ENCODE results near the gene S1PR4.
"Not testable (repeated sequence)": the region's sequence is repeated elsewhere in the genome, so short reads cannot be mapped to it uniquely, and the experiment has no call there.

The S1PR4 gene

GRCh38 chr19:3196933-3197205, 18.3 kb downstream of the S1PR4 start:
- DNase-seq, result no peak

- no peak for DNase-seq
These were observed 20.5 kb downstream of the S1PR4 start for GRCh38 chr19:3198901-3199700.

GRCh38 chr19:3201072-3201700, 22.6 kb downstream of the S1PR4 start:
- DNase-seq, result no peak

- no peak for DNase-seq
These were observed 23.3 kb downstream of the S1PR4 start for GRCh38 chr19:3201911-3202310.

GRCh38 chr19:3202346-3202745, 23.8 kb downstream of the S1PR4 start:
- no peak for DNase-seq

- DNase-seq, result not testable (repeated sequence)
These were observed 24.3 kb downstream of the S1PR4 start for GRCh38 chr19:3202895-3203294.

- no peak for DNase-seq
These were observed 25.5 kb downstream of the S1PR4 start for GRCh38 chr19:3203805-3204645.

- no peak for DNase-seq
These were observed 26.2 kb downstream of the S1PR4 start for GRCh38 chr19:3204646-3205275.

GRCh38 chr19:3206216-3206953, 27.8 kb downstream of the S1PR4 start:
- DNase-seq, result no peak

- no peak for DNase-seq
These were observed 29.1 kb downstream of the S1PR4 start for GRCh38 chr19:3207461-3208242.

GRCh38 chr19:3208317-3209207, 30.0 kb downstream of the S1PR4 start:
- DNase-seq, result no peak

- DNase-seq, result peak; percentile 84 to 85
These were observed 31.9 kb downstream of the S1PR4 start for GRCh38 chr19:3210347-3211017.

GRCh38 chr19:3211191-3211590, 32.6 kb downstream of the S1PR4 start:
- DNase-seq, result no peak

GRCh38 chr19:3213159-3213558, 34.6 kb downstream of the S1PR4 start:
- no peak for DNase-seq

GRCh38 chr19:3216874-3217273, 38.3 kb downstream of the S1PR4 start:
- no peak for DNase-seq

- DNase-seq, result no peak
These were observed 42.0 kb downstream of the S1PR4 start for GRCh38 chr19:3220576-3220975.

- DNase-seq, result not testable (repeated sequence)
These were observed 43.0 kb downstream of the S1PR4 start for GRCh38 chr19:3221576-3221975.

- DNase-seq, result no peak
These were observed 44.1 kb downstream of the S1PR4 start for GRCh38 chr19:3222709-3223108.

- peak; percentile 66 to 70 for DNase-seq
These were observed 46.0 kb downstream of the S1PR4 start, which contains the start of gene CELF5 for GRCh38 chr19:3224346-3225168. Gene CELF5 (plus strand): TSS chr19:3224661. CDS start chr19:3224740, 79 bp downstream.

All from activated T-cell treated with anti-CD3 and anti-CD28 coated beads, Interleukin-2, amount 50 U/mL, for 48 hours (primary cell).